Effector memory CD4-positive, alpha-beta T cell (primary cell): ENCODE data around the gene PLTP.

ENCODE experiments used
- DNase-seq, 3 donors: peaks; one replicate each; pipeline ENCODE4 v3.0.0-alpha.2; 2020
- H3K27ac ChIP-seq: 2 replicates; pipeline ENCODE4 v1.7.0; 2013; ENCODE audit warnings: mild to moderate bottlenecking, low read length, moderate library complexity; ENCODE audit not compliant: insufficient read depth, poor library complexity, severe bottlenecking
- H3K27me3 ChIP-seq: replicated peaks from 2 replicates; pipeline ENCODE4 v1.7.0; 2013; ENCODE audit warnings: mild to moderate bottlenecking, low read length; ENCODE audit not compliant: insufficient read depth, control insufficient read depth, poor library complexity, severe bottlenecking
- H3K36me3 ChIP-seq: 2 replicates; pipeline ENCODE4 v1.7.0; 2013; ENCODE audit warnings: mild to moderate bottlenecking, low read length, moderate library complexity; ENCODE audit not compliant: control insufficient read depth, insufficient read depth
- H3K4me1 ChIP-seq: 2 replicates; pipeline ENCODE4 v1.7.0; 2013; ENCODE audit warnings: low read length, mild to moderate bottlenecking; ENCODE audit not compliant: control insufficient read depth, insufficient read depth, poor library complexity, severe bottlenecking
- H3K4me3 ChIP-seq: 2 replicates; pipeline ENCODE4 v1.7.0; 2013; ENCODE audit warnings: low read length, low read depth, mild to moderate bottlenecking; ENCODE audit not compliant: insufficient read depth, poor library complexity, severe bottlenecking
- H3K9me3 ChIP-seq: 2 replicates; pipeline ENCODE4 v1.7.0; 2013; ENCODE audit warnings: mild to moderate bottlenecking, low read length, moderate library complexity; ENCODE audit not compliant: control insufficient read depth

Gene PLTP

DNA sequence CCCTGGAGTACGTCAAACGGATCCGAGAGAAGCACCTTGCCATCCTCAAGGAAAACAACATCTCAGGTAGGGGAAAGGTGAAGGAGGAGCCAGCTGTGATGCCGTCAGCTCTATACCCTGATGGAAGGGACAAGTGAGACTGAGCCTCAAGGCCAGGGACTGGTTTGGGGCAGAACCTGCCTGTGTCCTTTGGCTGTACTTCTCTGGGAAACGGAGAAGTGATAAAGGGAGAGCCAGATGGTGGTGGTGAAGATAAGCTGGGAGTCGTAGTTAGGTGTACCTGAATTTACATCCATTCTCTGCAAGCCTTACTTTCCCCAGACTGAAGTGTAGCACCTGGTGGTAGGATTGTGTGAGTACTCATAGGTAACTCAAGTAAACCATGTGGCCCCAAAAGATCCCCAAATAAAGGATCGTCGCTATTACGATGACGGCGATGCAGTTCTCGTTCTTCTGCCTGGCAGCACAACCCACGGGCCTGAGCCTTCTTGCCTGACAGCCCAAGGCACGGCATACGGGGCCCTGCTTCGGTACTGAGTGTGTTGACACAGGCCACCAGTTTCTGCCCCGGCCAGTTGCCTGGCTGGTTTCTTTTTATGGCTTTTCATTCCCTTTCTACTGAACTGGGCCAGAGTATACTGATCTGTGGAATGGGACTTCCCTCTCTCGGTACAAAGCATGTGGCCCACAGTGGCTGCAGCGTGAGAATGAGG, 33.2 kb upstream of the PLTP start:
- Histone ChIP-seq H3K27me3 (no peaks in the 10 kb centered on the region), H3K36me3 (peaks cover 95% of the 10 kb centered on the region), H3K27ac (no peak overlapping the region), H3K4me1 (no peaks in the 10 kb centered on the region), H3K4me3 (no peak overlapping the region), H3K9me3 (no peaks in the 10 kb centered on the region)
- no peak for DNase-seq

DNA sequence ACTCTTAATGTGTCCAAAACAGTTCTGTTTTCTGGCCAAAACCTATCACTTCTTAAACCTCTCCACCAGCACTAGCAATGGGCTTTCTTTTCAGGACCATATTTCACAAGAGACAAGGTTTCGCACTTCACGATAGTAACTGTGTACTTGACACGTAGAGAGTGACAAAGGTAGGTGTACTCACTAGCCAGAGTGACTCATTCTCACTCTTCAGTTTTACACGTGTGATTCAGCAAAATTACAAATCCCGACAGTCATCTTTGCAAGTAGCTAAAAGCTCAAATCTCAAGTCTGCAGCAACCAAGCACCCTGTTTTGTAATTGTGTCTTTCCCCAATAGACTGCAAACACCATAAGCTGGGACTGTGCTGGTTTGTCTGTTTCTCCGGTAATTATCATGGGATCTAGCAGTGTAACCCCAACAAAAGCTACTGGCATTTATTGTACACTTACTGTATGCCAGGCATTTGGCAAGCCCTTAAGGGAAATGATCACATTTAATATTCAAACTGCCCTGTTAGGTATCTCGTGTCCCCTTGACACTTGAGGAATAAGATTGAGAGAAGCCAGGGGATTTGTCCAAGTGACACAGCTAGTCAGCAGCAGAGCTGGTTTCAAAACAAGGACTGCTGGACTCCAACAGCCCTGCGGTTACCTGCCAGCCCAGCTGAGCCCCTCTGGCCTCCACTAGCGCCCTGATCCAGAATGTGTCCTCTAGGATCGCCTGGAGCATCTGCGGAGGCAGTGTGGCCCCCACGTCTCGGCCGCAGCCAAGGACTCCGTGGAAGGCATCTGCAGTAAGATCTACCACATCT, 32.4 kb upstream of the PLTP start:
- no peak overlapping the region for H3K4me3 ChIP-seq
- no peak for DNase-seq
- H3K27me3 ChIP-seq: no peaks in the 10 kb centered on the region
- no peak overlapping the region for H3K27ac ChIP-seq
- no peaks in the 10 kb centered on the region for H3K9me3 ChIP-seq
- no peaks in the 10 kb centered on the region for H3K4me1 ChIP-seq
- peaks cover 95% of the 10 kb centered on the region for H3K36me3 ChIP-seq

GRCh38 chr20:45943613-45944012, 31.7 kb upstream of the PLTP start:
- Histone ChIP-seq H3K27me3 (no peaks in the 10 kb centered on the region), H3K27ac (no peak overlapping the region), H3K9me3 (no peaks in the 10 kb centered on the region), H3K4me3 (no peak overlapping the region), H3K36me3 (peaks cover 96% of the 10 kb centered on the region), H3K4me1 (no peaks in the 10 kb centered on the region)
- DNase-seq: no peak

GRCh38 chr20:45940469-45940868, 28.5 kb upstream of the PLTP start:
- H3K9me3 ChIP-seq: no peaks in the 10 kb centered on the region
- no peak for DNase-seq
- no peak overlapping the region for H3K4me3 ChIP-seq
- no peak overlapping the region for H3K27ac ChIP-seq
- peaks cover 13% of the 10 kb centered on the region for H3K4me1 ChIP-seq
- H3K36me3 ChIP-seq: peaks cover 83% of the 10 kb centered on the region
- H3K27me3 ChIP-seq: no peaks in the 10 kb centered on the region

DNA sequence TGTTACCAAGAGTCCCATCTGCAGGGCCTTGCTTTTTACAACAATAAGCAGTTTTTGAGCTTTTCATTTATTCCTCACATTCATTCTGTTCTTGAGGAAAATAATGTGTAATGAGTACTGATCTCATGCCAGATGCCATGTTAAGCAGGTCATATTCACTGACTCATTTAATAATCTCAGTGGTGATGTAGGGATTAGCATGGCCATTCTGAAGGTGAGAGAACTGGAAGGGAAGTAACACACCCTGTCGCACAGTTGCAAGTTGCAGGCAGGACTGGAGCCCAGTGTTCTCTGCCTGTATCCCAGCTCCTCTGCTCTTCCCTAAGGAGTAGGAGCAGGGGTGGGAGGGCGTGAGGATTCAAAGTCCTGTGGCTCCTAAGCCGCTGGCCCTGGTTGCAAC, 28.1 kb upstream of the PLTP start:
- Histone ChIP-seq H3K4me3 (no peak overlapping the region), H3K4me1 (peaks cover 13% of the 10 kb centered on the region), H3K9me3 (no peaks in the 10 kb centered on the region), H3K27me3 (no peaks in the 10 kb centered on the region), H3K27ac (no peak overlapping the region), H3K36me3 (peaks cover 79% of the 10 kb centered on the region)
- DNase-seq: no peak

GRCh38 chr20:45938727-45939438, 26.9 kb upstream of the PLTP start:
- H3K4me1 ChIP-seq: peaks cover 13% of the 10 kb centered on the region
- no peak overlapping the region for H3K4me3 ChIP-seq
- H3K27me3 ChIP-seq: no peaks in the 10 kb centered on the region
- peaks cover 67% of the 10 kb centered on the region for H3K36me3 ChIP-seq
- H3K9me3 ChIP-seq: no peaks in the 10 kb centered on the region
- peak overlapping the region; percentile 27 for H3K27ac ChIP-seq
- no peak for DNase-seq

- Histone ChIP-seq H3K36me3 (peaks cover 56% of the 10 kb centered on the region), H3K9me3 (no peaks in the 10 kb centered on the region), H3K27ac (peak overlapping the region; percentile 27), H3K27me3 (no peaks in the 10 kb centered on the region), H3K4me3 (no peak overlapping the region), H3K4me1 (peaks cover 20% of the 10 kb centered on the region)
- DNase-seq: no peak
These were observed 25.8 kb upstream of the PLTP start for GRCh38 chr20:45937765-45938164.

- DNase-seq: no peak
- H3K27ac ChIP-seq: peak overlapping the region; percentile 98
- no peaks in the 10 kb centered on the region for H3K27me3 ChIP-seq
- peaks cover 38% of the 10 kb centered on the region for H3K36me3 ChIP-seq
- peak overlapping the region; percentile 95 for H3K4me3 ChIP-seq
- peaks cover 20% of the 10 kb centered on the region for H3K4me1 ChIP-seq
- H3K9me3 ChIP-seq: no peaks in the 10 kb centered on the region
These were observed 23.6 kb upstream of the PLTP start for GRCh38 chr20:45935416-45936046.

DNA sequence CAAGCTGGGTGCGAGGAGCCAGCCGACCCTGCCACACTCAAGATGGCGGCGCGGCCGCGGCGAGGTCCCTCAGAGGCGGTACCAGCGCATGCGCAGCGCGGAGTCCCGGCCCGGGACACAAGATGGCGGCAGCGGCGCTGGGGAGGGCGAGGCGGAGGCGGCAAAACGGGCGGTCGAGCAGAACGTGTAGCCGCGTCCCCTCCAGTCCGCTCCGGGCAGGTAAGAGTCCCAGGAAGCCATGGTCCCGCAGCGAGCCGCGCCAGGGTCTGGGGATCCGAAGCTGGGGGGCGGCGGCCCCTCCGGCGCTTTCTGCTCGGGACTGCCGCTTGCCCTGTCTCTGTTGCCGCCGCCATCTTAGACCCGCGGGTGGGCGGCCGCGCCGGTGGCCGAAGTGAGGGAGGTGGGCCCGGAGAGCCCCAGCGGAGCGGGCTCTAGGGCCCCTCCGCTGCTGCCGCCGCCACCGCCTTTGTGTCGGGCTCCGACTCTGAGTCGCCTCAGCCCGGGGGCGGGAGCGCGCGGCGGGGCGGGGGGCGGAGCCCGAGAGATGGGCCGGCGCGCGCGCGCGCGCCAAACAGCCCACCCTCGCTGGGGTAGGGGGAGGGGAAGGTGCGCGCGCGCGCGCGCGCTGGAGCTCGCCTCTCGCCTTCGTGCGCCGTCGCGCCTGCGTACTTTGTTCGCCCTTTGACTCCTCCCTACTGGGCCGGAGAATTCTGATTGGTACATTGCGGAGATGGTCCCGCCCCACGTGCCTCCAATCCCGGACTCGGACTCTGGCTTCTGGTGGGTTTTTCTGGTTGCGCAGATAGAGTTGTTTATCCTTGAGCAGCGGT, 22.8 kb upstream of the PLTP start, which contains the start of gene PCIF1:
Gene PCIF1, plus strand, starts transcription at position 98 of the 830 bp plus-strand sequence. CDS start 4,317 bp downstream, outside the sequence.
- Histone ChIP-seq H3K27ac (peak within 1 kb of the TSS; percentile 98), H3K36me3 (peaks cover 31% of the 10 kb centered on the region), H3K4me1 (peaks cover 20% of the 10 kb centered on the region), H3K9me3 (no peaks in the 10 kb centered on the region), H3K27me3 (no peaks in the 10 kb centered on the region), H3K4me3 (peak within 1 kb of the TSS; percentile 95)
- DNase-seq: peak; percentile 96 to 97 (median 97)
